ENCODE data around the gene COPS6.

COPS6 gene

GRCh38 chr7:100065452-100066186 lies 23.1 kb upstream of the COPS6 start:
- TF ChIP-seq CTCF (IDR thresholded peaks at IDR 0.05; ENCODE audit: borderline replicate concordance, control extremely low read depth, extremely low read depth, insufficient read depth, missing control alignments): no peak
- DNase-seq (ENCODE audit: low spot score): no peak
- in situ Hi-C loops (cut with MboI; ENCODE audit: low sequenced_read_pairs, unreplicated experiment): no loop called here

- no peak for TF ChIP-seq CTCF (IDR thresholded peaks at IDR 0.05; ENCODE audit: borderline replicate concordance, control extremely low read depth, extremely low read depth, insufficient read depth, missing control alignments)
- no peak for DNase-seq (ENCODE audit: low spot score)
- in situ Hi-C loops (cut with MboI; ENCODE audit: low sequenced_read_pairs, unreplicated experiment): no loop called here
Measured at GRCh38 chr7:100066953-100067352, 21.8 kb upstream of the COPS6 start.

GRCh38 chr7:100069991-100070390 lies 18.8 kb upstream of the COPS6 start:
- no peak for DNase-seq (ENCODE audit: low spot score)
- TF ChIP-seq CTCF (IDR thresholded peaks at IDR 0.05; ENCODE audit: borderline replicate concordance, control extremely low read depth, extremely low read depth, insufficient read depth, missing control alignments): no peak
- in situ Hi-C loops (cut with MboI; ENCODE audit: low sequenced_read_pairs, unreplicated experiment): loop anchor here (10.0 kb wide), 1 partner anchor 75 kb away; no protein-coding TSS in a partner anchor

- in situ Hi-C loops (cut with MboI; ENCODE audit: low sequenced_read_pairs, unreplicated experiment): loop anchor here (10.0 kb wide), 1 partner anchor 76 kb away; no protein-coding TSS in a partner anchor
- TF ChIP-seq CTCF (IDR thresholded peaks at IDR 0.05; ENCODE audit: borderline replicate concordance, control extremely low read depth, extremely low read depth, insufficient read depth, missing control alignments): no peak
- DNase-seq (ENCODE audit: low spot score): no peak
Measured at GRCh38 chr7:100071018-100071723, 17.6 kb upstream of the COPS6 start.

GRCh38 chr7:100072462-100072861 lies 16.3 kb upstream of the COPS6 start:
- no peak for TF ChIP-seq CTCF (IDR thresholded peaks at IDR 0.05; ENCODE audit: borderline replicate concordance, control extremely low read depth, extremely low read depth, insufficient read depth, missing control alignments)
- DNase-seq (ENCODE audit: low spot score): no peak
- in situ Hi-C loops (cut with MboI; ENCODE audit: low sequenced_read_pairs, unreplicated experiment): loop anchor here (10.0 kb wide), 1 partner anchor 78 kb away; no protein-coding TSS in a partner anchor

GRCh38 chr7:100074841-100075240 lies 13.9 kb upstream of the COPS6 start:
- no peak for TF ChIP-seq CTCF (IDR thresholded peaks at IDR 0.05; ENCODE audit: borderline replicate concordance, control extremely low read depth, extremely low read depth, insufficient read depth, missing control alignments)
- in situ Hi-C loops (cut with MboI; ENCODE audit: low sequenced_read_pairs, unreplicated experiment): loop anchor here (10.0 kb wide), 1 partner anchor 80 kb away; no protein-coding TSS in a partner anchor
- no peak for DNase-seq (ENCODE audit: low spot score)

Data from GM13976 (cell line).